Occipital lobe (tissue), 2 donors: ENCODE data around the gene GRM7. TPM values are rescaled to one million over a fixed set of nuclear protein-coding genes. Genes with fewer than 3 reads are reported as not detected.
"Not testable (repeated sequence)": the region's sequence is repeated elsewhere in the genome, so short reads cannot be mapped to it uniquely, and the experiment has no call there.

ENCODE experiments used
- DNase-seq: peaks from one replicate; lab custom pipeline; 2025; lab: John Stamatoyannopoulos, UW
- total RNA-seq: library from RNA; depleted of rRNA; stranded (reverse); fragments of >200 nt; gene quantifications from one replicate; pipeline ENCODE4 v1.2.3, GENCODE V29; 2014

GRM7 gene
- total RNA-seq = 98.9 TPM

- peak; percentile 79 for DNase-seq
These were observed at the start of gene GRM7 for GRCh38 chr3:6860954-6861624. GRM7 (plus strand) TSS chr3:6861115.

- DNase-seq = no peak
These were observed 39.5 kb upstream of the GRM7 start for GRCh38 chr3:6821411-6821810.

- no peak for DNase-seq
These were observed 35.4 kb upstream of the GRM7 start for GRCh38 chr3:6825524-6825923.

- no peak for DNase-seq
These were observed 33.5 kb upstream of the GRM7 start for GRCh38 chr3:6827453-6827852.

- DNase-seq = no peak
These were observed 16.2 kb upstream of the GRM7 start for GRCh38 chr3:6844723-6845122.

GRCh38 chr3:6854184-6854583, 6.7 kb upstream of the GRM7 start:
- DNase-seq = no peak

- no peak for DNase-seq
These were observed 3.4 kb upstream of the GRM7 start for GRCh38 chr3:6857510-6857909.

GRCh38 chr3:6860149-6860953, 564 bp upstream of the GRM7 start:
- DNase-seq = no peak

GRCh38 chr3:6861625-6862000, 698 bp downstream of the GRM7 start:
- DNase-seq = no peak

GRCh38 chr3:6862041-6862879, 1.3 kb downstream of the GRM7 start:
- DNase-seq = no peak

- DNase-seq = no peak
These were observed 1.9 kb downstream of the GRM7 start for GRCh38 chr3:6862880-6863195.

GRCh38 chr3:6867269-6867668, 6.4 kb downstream of the GRM7 start:
- no peak for DNase-seq

GRCh38 chr3:6878731-6879130, 17.8 kb downstream of the GRM7 start:
- DNase-seq = no peak

- no peak for DNase-seq
These were observed 51.3 kb downstream of the GRM7 start for GRCh38 chr3:6912240-6912639.

GRCh38 chr3:6915898-6916297, 55.0 kb downstream of the GRM7 start:
- DNase-seq = no peak

- no peak for DNase-seq
These were observed 60.2 kb downstream of the GRM7 start for GRCh38 chr3:6921066-6921465.

GRCh38 chr3:6921876-6922275, 61.0 kb downstream of the GRM7 start:
- no peak for DNase-seq

- no peak for DNase-seq
These were observed 67.1 kb downstream of the GRM7 start for GRCh38 chr3:6928064-6928463.

- DNase-seq = no peak
These were observed 69.0 kb downstream of the GRM7 start for GRCh38 chr3:6929918-6930317.

- not testable (repeated sequence) for DNase-seq
These were observed 74.5 kb downstream of the GRM7 start for GRCh38 chr3:6935418-6935817.

GRCh38 chr3:6935970-6936369, 75.1 kb downstream of the GRM7 start:
- no peak for DNase-seq

- DNase-seq = no peak
These were observed 101.9 kb downstream of the GRM7 start for GRCh38 chr3:6962801-6963200.
